Body of pancreas (tissue), 4 donors: Measurements from ENCODE around the gene CCDC149. TPM values are rescaled to one million over a fixed set of nuclear protein-coding genes. Genes with fewer than 3 reads are reported as not detected.
"Not testable (repeated sequence)": the region's sequence is repeated elsewhere in the genome, so short reads cannot be mapped to it uniquely, and the experiment has no call there.

Experiments used
- ATAC-seq: fragments of 150-250 bp; one replicate; pipeline ENCODE4 v1.9.1; 2016
- DNase-seq, 4 donors: peaks; one replicate each; pipeline ENCODE4 v3.0.0-alpha.2; 2019
- H3K27ac ChIP-seq, 4 donors: fragments of 200-600 bp; sonication (generic); 1 replicate in 3 of 4; 2 replicates in 1 of 4; pipeline versions ENCODE4 v1.5.1 to v1.6.1; 2016 to 2019; ENCODE audit warnings: mild to moderate bottlenecking in 1 of 4, mixed read lengths in 1 of 4, moderate library complexity in 1 of 4
- H3K27me3 ChIP-seq, 2 donors: fragments of 200-600 bp; sonication (generic); one replicate each; pipeline ENCODE4 v1.6.0; 2016; ENCODE audit warnings: mild to moderate bottlenecking in 1 of 2
- H3K36me3 ChIP-seq, 2 donors: fragments of 200-600 bp; sonication (generic); replicated peaks in 1 of 2; 2 replicates each; pipeline ENCODE4 v1.5.1; 2016; ENCODE audit warnings: low read depth in 2 of 2; ENCODE audit not compliant: insufficient read depth in 1 of 2
- H3K4me1 ChIP-seq: fragments of 200-600 bp; sonication (generic); one replicate; pipeline ENCODE4 v1.6.0; 2016
- H3K4me3 ChIP-seq, 2 donors: fragments of 200-600 bp; sonication (generic); 1 replicate in 1 of 2; 2 replicates in 1 of 2; pipeline ENCODE4 v1.5.1; 2016 to 2019
- H3K9me3 ChIP-seq, 3 donors: fragments of 200-600 bp; sonication (generic); 1 replicate in 2 of 3; 2 replicates in 1 of 3; pipeline ENCODE4 v1.5.1; 2016
- POLR2A ChIP-seq, 3 donors: fragments of 450-650 bp; IDR thresholded peaks; one replicate each; pipeline ENCODE4 v1.6.1; 2016; ENCODE audit warnings: antibody characterized with exemption in 3 of 3, mild to moderate bottlenecking in 2 of 3
- WGBS, 2 donors: methylation state at CpG; one replicate each; pipeline ENCODE4 v1.1.5; 2017; 5-methylcytosine and 5-hydroxymethylcytosine counted together
- intact Hi-C: fragments of 100-400 bp; cut with DNase I; formaldehyde crosslinking; loops from one replicate; pipeline ENCODE4 v1.15.1; 2023
- total RNA-seq, 2 donors: library from RNA; depleted of rRNA; stranded (reverse); fragments of >200 nt; gene quantifications; one replicate each; pipeline ENCODE4 v1.1.0, GENCODE V29; 2016
- TF ChIP-seq, protein P1 (sequence below), 7 experiments: fragments of 450-650 bp in 4 of 7; fragments of 200-600 bp in 3 of 7; sonication (generic) in 3 of 7; IDR thresholded peaks; one replicate each; pipeline ENCODE4 v1.5.1; 2016 to 2019; ENCODE audit warnings: antibody characterized with exemption in 7 of 7

CCDC149 gene
- total RNA-seq, 2 donors from 2014 or later = 9.6 to 15.0 TPM

GRCh38 chr4:24914460-24914859 is 1.6 kb upstream of the CCDC149 start:
- DNase-seq (no peak), ATAC-seq (no peak)
- WGBS, 2 donors = 83% methylated on average over 5 to 6 of the region's 6 CpGs
- Histone ChIP-seq H3K4me3 (no peak overlapping the region), H3K36me3 (peaks cover 0 to 4% of the 10 kb centered on the region in 2 donors), H3K4me1 (peaks cover 17% of the 10 kb centered on the region), H3K27ac (no peak overlapping the region), H3K9me3 (no peaks in the 10 kb centered on the region), H3K27me3 (no peaks in the 10 kb centered on the region)
- TF ChIP-seq, protein P1, sequence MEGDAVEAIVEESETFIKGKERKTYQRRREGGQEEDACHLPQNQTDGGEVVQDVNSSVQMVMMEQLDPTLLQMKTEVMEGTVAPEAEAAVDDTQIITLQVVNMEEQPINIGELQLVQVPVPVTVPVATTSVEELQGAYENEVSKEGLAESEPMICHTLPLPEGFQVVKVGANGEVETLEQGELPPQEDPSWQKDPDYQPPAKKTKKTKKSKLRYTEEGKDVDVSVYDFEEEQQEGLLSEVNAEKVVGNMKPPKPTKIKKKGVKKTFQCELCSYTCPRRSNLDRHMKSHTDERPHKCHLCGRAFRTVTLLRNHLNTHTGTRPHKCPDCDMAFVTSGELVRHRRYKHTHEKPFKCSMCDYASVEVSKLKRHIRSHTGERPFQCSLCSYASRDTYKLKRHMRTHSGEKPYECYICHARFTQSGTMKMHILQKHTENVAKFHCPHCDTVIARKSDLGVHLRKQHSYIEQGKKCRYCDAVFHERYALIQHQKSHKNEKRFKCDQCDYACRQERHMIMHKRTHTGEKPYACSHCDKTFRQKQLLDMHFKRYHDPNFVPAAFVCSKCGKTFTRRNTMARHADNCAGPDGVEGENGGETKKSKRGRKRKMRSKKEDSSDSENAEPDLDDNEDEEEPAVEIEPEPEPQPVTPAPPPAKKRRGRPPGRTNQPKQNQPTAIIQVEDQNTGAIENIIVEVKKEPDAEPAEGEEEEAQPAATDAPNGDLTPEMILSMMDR (IDR thresholded peaks at IDR 0.05) = no peak
- no peak for TF ChIP-seq POLR2A (IDR thresholded peaks at IDR 0.05)
- intact Hi-C loops = no loop called here

DNA sequence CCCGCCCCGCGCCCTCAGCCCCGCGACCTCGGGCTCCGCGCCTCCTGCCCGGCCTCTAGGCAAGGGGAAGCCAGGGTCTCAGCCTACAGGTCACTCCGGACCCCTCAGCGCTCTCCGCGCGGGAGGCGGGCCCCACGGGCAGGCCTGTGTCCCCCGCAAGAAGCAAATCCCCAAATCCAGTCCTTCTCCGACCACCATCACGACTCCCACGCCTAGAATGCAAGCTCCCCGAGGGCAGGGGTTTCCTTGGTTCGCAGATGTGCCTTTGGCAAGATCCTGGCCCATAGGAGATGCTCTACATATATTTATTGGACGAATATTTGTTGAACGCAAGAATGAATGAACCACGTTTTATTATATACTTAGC is 260 bp upstream of the CCDC149 start:
- peaks cover 0 to 4% of the 10 kb centered on the region in 2 donors for H3K36me3 ChIP-seq
- H3K4me3 ChIP-seq = peak overlapping the region in 1 of 2 donors; percentile 30
- intact Hi-C loops = no loop called here
- peaks cover 17% of the 10 kb centered on the region for H3K4me1 ChIP-seq
- TF ChIP-seq, protein P1 (IDR thresholded peaks at IDR 0.05) = no peak
- no peak for TF ChIP-seq POLR2A (IDR thresholded peaks at IDR 0.05)
- 24 to 54% methylated on average over 8 to 25 of the region's 25 CpGs for WGBS, 2 donors
- peak overlapping the region; percentile 97 to 99 (median 99) for H3K27ac ChIP-seq
- ATAC-seq = no peak
- DNase-seq = no peak
- H3K27me3 ChIP-seq = no peaks in the 10 kb centered on the region
- H3K9me3 ChIP-seq = no peaks in the 10 kb centered on the region

DNA sequence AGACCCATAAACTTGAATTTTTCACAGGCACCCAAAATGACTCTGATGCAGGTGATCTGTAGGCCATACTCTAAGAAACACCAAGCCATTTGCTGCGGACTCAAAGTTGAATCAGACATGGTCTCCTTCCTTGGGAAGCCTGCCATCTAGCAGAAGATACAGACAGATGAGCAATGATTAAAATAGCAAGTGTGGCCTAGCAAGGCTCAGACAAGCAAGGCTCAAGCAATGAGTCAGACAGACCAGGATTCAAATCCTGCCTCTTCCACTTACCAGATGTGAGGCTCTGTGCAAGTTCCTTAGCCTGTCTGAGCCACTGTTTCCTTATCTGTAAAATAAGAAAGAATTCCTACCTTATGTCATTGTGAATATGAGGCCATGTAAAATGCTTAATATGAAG is 2.3 kb downstream of the CCDC149 start:
- H3K36me3 ChIP-seq = peaks cover 0 to 7% of the 10 kb centered on the region in 2 donors
- 94 to 100% methylated on average over 1 of the region's 1 CpG for WGBS, 2 donors
- H3K27ac ChIP-seq = peak overlapping the region in 1 of 4 donors; percentile 97
- no peaks in the 10 kb centered on the region for H3K9me3 ChIP-seq
- ATAC-seq (no peak), DNase-seq (no peak)
- H3K4me3 ChIP-seq = no peak overlapping the region
- peaks cover 17% of the 10 kb centered on the region for H3K4me1 ChIP-seq
- TF ChIP-seq, protein P1 (IDR thresholded peaks at IDR 0.05) = no peak
- TF ChIP-seq POLR2A (IDR thresholded peaks at IDR 0.05) = no peak
- intact Hi-C loops = no loop called here
- no peaks in the 10 kb centered on the region for H3K27me3 ChIP-seq

GRCh38 chr4:24909606-24910005 is 3.2 kb downstream of the CCDC149 start:
- H3K27ac ChIP-seq, H3K27me3 ChIP-seq, H3K9me3 ChIP-seq, DNase-seq, H3K36me3 ChIP-seq, H3K4me3 ChIP-seq, ATAC-seq, intact Hi-C loops: not testable (repeated sequence)
- 93 to 97% methylated on average over 3 of the region's 3 CpGs for WGBS, 2 donors
- H3K4me1 ChIP-seq = peaks cover 17% of the 10 kb centered on the region

GRCh38 chr4:24897639-24898038 is 15.2 kb downstream of the CCDC149 start:
- no peak overlapping the region for H3K4me3 ChIP-seq
- DNase-seq (no peak), ATAC-seq (no peak)
- no peaks in the 10 kb centered on the region for H3K9me3 ChIP-seq
- H3K36me3 ChIP-seq = no peaks in the 10 kb centered on the region
- WGBS, 2 donors = 85% methylated on average over 6 of the region's 6 CpGs
- intact Hi-C loops = no loop called here
- H3K27me3 ChIP-seq = no peaks in the 10 kb centered on the region
- H3K4me1 ChIP-seq = no peaks in the 10 kb centered on the region
- no peak overlapping the region for H3K27ac ChIP-seq
- no peak for TF ChIP-seq POLR2A (IDR thresholded peaks at IDR 0.05)
- TF ChIP-seq, protein P1 (IDR thresholded peaks at IDR 0.05) = no peak
